HEK293 (cell line): ENCODE measurements around the gene UCP2.

Experiments
- CTCF ChIA-PET: fragments of 350-600 bp; formaldehyde crosslinking; extraction: SDS; loops from one replicate; lab custom pipeline; 2021; ENCODE audit warnings: antibody characterized with exemption; lab: Yijun Ruan, JAX
- POLR2A ChIA-PET: fragments of 300-600 bp; formaldehyde crosslinking; extraction: SDS; loops from one replicate; lab custom pipeline; 2020; ENCODE audit warnings: antibody characterized with exemption, inconsistent platforms; lab: Yijun Ruan, JAX
- H3K27ac ChIP-seq: fragments of 200-500 bp; sonication (Bioruptor generic); 2 replicates; pipeline ENCODE4 v1.5.1; 2014; ENCODE audit warnings: low read depth, low read length, control low read depth, inconsistent platforms; ENCODE audit errors: extremely low read depth
- H3K36me3 ChIP-seq, 2 experiments: fragments of 200-500 bp in 1 of 2; sonication (Bioruptor generic) in 1 of 2; 1 replicate in 1 of 2; 2 replicates in 1 of 2; pipeline ENCODE4 v1.5.1; 2014 to 2017; ENCODE audit warnings: inconsistent platforms in 2 of 2, low read length in 2 of 2; ENCODE audit not compliant: control insufficient read depth in 2 of 2, insufficient read depth in 1 of 2
- H3K4me1 ChIP-seq: fragments of 200-500 bp; sonication (Bioruptor generic); 2 replicates; pipeline ENCODE4 v1.5.1; 2014; ENCODE audit warnings: mild to moderate bottlenecking, low read length, inconsistent platforms; ENCODE audit not compliant: control insufficient read depth, insufficient read depth
- H3K4me3 ChIP-seq: 2 replicates; pipeline ENCODE4 v1.5.1; 2011; ENCODE audit warnings: low read depth, mild to moderate bottlenecking, control low read depth, low read length, moderate library complexity
- H3K9me3 ChIP-seq: fragments of 200-500 bp; sonication (Bioruptor generic); 2 replicates; pipeline ENCODE4 v1.5.1; 2014; ENCODE audit warnings: low read depth, low read length, inconsistent platforms; ENCODE audit not compliant: control insufficient read depth, insufficient read depth
- ATF2 ChIP-seq: fragments of 450-650 bp; formaldehyde crosslinking; IDR thresholded peaks from 2 replicates; pipeline ENCODE4 v1.5.1; 2016; ENCODE audit warnings: missing biosample characterization, missing genetic modification characterization, low read depth
- TSHZ1 ChIP-seq: fragments of 450-650 bp; formaldehyde crosslinking; IDR thresholded peaks from 2 replicates; pipeline ENCODE4 v1.5.1; 2016; ENCODE audit warnings: missing biosample characterization, missing genetic modification characterization, borderline replicate concordance
- ZFP3 ChIP-seq: fragments of 450-650 bp; formaldehyde crosslinking; IDR thresholded peaks from 2 replicates; pipeline ENCODE4 v1.5.1; 2016; ENCODE audit warnings: low read depth, missing biosample characterization, missing genetic modification characterization
- ZFP69B ChIP-seq: fragments of 450-650 bp; formaldehyde crosslinking; IDR thresholded peaks from 2 replicates; pipeline ENCODE4 v1.5.1; 2016; ENCODE audit warnings: missing biosample characterization, missing genetic modification characterization
- ZNF121 ChIP-seq: fragments of 450-650 bp; formaldehyde crosslinking; IDR thresholded peaks from 2 replicates; pipeline ENCODE4 v1.5.1; 2016; ENCODE audit warnings: missing biosample characterization, missing genetic modification characterization
- ZNF214 ChIP-seq: fragments of 450-650 bp; formaldehyde crosslinking; IDR thresholded peaks from 2 replicates; pipeline ENCODE4 v1.5.1; 2017; ENCODE audit warnings: missing biosample characterization, mild to moderate bottlenecking, missing genetic modification characterization, borderline replicate concordance
- ZNF221 ChIP-seq: fragments of 450-650 bp; formaldehyde crosslinking; IDR thresholded peaks from 2 replicates; pipeline ENCODE4 v1.5.1; 2017; ENCODE audit warnings: missing biosample characterization, missing genetic modification characterization, borderline replicate concordance
- ZNF302 ChIP-seq: fragments of 450-650 bp; formaldehyde crosslinking; IDR thresholded peaks from 2 replicates; pipeline ENCODE4 v1.5.1; 2016; ENCODE audit warnings: missing biosample characterization, missing genetic modification characterization, low read depth
- ZNF311 ChIP-seq: fragments of 450-650 bp; formaldehyde crosslinking; IDR thresholded peaks from 2 replicates; pipeline ENCODE4 v1.5.1; 2017; ENCODE audit warnings: missing biosample characterization, missing genetic modification characterization, borderline replicate concordance
- ZNF394 ChIP-seq: fragments of 450-650 bp; formaldehyde crosslinking; IDR thresholded peaks from 2 replicates; pipeline ENCODE4 v1.5.1; 2016; ENCODE audit warnings: missing biosample characterization, missing genetic modification characterization, mild to moderate bottlenecking, moderate library complexity, borderline replicate concordance
- ZNF398 ChIP-seq: fragments of 450-650 bp; formaldehyde crosslinking; IDR thresholded peaks from 2 replicates; pipeline ENCODE4 v1.5.1; 2017; ENCODE audit warnings: missing biosample characterization, missing genetic modification characterization
- ZNF433 ChIP-seq: fragments of 450-650 bp; formaldehyde crosslinking; IDR thresholded peaks from 2 replicates; pipeline ENCODE4 v1.5.1; 2016; ENCODE audit warnings: missing biosample characterization, missing genetic modification characterization, low read depth
- ZNF596 ChIP-seq: fragments of 450-650 bp; IDR thresholded peaks from 2 replicates; pipeline ENCODE4 v1.5.0; 2018; ENCODE audit warnings: missing biosample characterization, mild to moderate bottlenecking, missing genetic modification characterization, moderate library complexity
- ZNF623 ChIP-seq: fragments of 450-650 bp; formaldehyde crosslinking; IDR thresholded peaks from 2 replicates; pipeline ENCODE4 v1.5.1; 2016; ENCODE audit warnings: missing biosample characterization, missing genetic modification characterization
- ZNF707 ChIP-seq: fragments of 450-650 bp; formaldehyde crosslinking; IDR thresholded peaks from 2 replicates; pipeline ENCODE4 v1.5.1; 2016; ENCODE audit warnings: missing biosample characterization, missing genetic modification characterization
- ZNF837 ChIP-seq: fragments of 450-650 bp; formaldehyde crosslinking; IDR thresholded peaks from 2 replicates; pipeline ENCODE4 v1.5.1; 2016; ENCODE audit warnings: missing biosample characterization, missing genetic modification characterization
- ZSCAN23 ChIP-seq: fragments of 450-650 bp; formaldehyde crosslinking; IDR thresholded peaks from 2 replicates; pipeline ENCODE4 v1.5.1; 2016; ENCODE audit warnings: missing biosample characterization, missing genetic modification characterization
- ZXDB ChIP-seq: fragments of 450-650 bp; formaldehyde crosslinking; IDR thresholded peaks from 2 replicates; pipeline ENCODE4 v1.5.1; 2016; ENCODE audit warnings: missing biosample characterization, missing genetic modification characterization
- TF ChIP-seq, protein P1 (sequence below): fragments of 450-650 bp; formaldehyde crosslinking; IDR thresholded peaks from 2 replicates; pipeline ENCODE4 v1.5.1; 2016; ENCODE audit warnings: missing biosample characterization, missing genetic modification characterization
- TF ChIP-seq, protein P2 (sequence below): fragments of 450-650 bp; formaldehyde crosslinking; conservative IDR thresholded peaks from 2 replicates; pipeline ENCODE4 v1.5.1; 2016; ENCODE audit warnings: low read depth, missing biosample characterization, missing genetic modification characterization

The UCP2 gene

DNA sequence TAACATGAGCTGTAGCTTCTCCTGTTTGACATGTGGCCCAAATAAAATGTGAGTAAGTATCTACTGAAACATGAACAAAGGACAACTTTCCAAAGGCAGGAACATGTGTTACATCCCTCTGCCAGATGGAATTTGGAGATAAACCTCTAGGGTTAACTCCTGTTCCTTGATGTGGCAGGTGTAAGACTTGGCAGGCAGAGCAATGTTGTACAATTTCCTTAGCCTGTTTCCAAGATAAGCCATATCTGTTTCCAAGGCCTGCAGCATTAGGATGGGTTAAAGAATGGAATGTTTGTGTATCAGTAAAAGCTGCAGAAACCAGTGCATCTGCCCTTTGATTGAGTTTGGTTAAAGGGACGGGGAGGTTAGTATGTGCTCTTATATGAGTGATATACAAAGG lies 40.6 kb downstream of the UCP2 start:
- no peaks in the 10 kb centered on the region for H3K9me3 ChIP-seq
- POLR2A ChIA-PET: no interaction called here
- H3K4me1 ChIP-seq: no peaks in the 10 kb centered on the region
- no peak overlapping the region for H3K27ac ChIP-seq
- no peak overlapping the region for H3K4me3 ChIP-seq
- H3K36me3 ChIP-seq: peaks cover 0 to 5% of the 10 kb centered on the region in 2 experiments; a peak in 1 of 3 replicates
- TF ChIP-seq ZNF707 (no peak), ZNF433 (tag by site-specific recombination) (no peak), ZNF398 (tag by site-specific recombination) (no peak), ZNF221 (tag by site-specific recombination) (no peak), ZNF596 (tag by site-specific recombination) (no peak), ZFP69B (tag by site-specific recombination) (no peak), ZXDB (tag by site-specific recombination) (no peak), ZNF394 (tag by site-specific recombination) (no peak), ZFP3 (tag by site-specific recombination) (no peak), ZNF302 (tag by site-specific recombination) (no peak), ZNF623 (no peak), ZSCAN23 (no peak), ZNF311 (tag by site-specific recombination) (no peak), ZNF214 (tag by site-specific recombination) (no peak), ZNF837 (no peak), TSHZ1 (tag by site-specific recombination) (no peak), ATF2 (tag by site-specific recombination) (no peak), ZNF121 (tag by site-specific recombination) (no peak)
- TF ChIP-seq, protein P1, sequence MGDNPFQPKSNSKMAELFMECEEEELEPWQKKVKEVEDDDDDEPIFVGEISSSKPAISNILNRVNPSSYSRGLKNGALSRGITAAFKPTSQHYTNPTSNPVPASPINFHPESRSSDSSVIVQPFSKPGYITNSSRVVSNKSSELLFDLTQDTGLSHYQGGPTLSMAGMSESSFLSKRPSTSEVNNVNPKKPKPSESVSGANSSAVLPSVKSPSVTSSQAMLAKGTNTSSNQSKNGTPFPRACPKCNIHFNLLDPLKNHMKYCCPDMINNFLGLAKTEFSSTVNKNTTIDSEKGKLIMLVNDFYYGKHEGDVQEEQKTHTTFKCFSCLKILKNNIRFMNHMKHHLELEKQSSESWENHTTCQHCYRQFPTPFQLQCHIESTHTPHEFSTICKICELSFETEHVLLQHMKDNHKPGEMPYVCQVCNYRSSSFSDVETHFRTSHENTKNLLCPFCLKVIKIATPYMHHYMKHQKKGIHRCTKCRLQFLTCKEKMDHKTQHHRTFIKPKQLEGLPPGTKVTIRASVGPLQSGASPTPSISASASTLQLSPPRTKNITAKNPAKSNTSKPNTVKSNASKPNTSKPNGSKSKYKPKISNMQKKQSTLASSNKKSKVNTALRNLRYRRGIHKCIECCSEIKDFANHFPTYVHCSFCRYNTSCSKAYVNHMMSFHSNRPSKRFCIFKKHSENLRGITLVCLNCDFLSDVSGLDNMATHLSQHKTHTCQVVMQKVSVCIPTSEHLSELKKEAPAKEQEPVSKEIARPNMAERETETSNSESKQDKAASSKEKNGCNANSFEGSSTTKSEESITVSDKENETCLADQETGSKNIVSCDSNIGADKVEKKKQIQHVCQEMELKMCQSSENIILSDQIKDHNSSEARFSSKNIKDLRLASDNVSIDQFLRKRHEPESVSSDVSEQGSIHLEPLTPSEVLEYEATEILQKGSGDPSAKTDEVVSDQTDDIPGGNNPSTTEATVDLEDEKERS (tag by site-specific recombination): no peak
- TF ChIP-seq, protein P2, sequence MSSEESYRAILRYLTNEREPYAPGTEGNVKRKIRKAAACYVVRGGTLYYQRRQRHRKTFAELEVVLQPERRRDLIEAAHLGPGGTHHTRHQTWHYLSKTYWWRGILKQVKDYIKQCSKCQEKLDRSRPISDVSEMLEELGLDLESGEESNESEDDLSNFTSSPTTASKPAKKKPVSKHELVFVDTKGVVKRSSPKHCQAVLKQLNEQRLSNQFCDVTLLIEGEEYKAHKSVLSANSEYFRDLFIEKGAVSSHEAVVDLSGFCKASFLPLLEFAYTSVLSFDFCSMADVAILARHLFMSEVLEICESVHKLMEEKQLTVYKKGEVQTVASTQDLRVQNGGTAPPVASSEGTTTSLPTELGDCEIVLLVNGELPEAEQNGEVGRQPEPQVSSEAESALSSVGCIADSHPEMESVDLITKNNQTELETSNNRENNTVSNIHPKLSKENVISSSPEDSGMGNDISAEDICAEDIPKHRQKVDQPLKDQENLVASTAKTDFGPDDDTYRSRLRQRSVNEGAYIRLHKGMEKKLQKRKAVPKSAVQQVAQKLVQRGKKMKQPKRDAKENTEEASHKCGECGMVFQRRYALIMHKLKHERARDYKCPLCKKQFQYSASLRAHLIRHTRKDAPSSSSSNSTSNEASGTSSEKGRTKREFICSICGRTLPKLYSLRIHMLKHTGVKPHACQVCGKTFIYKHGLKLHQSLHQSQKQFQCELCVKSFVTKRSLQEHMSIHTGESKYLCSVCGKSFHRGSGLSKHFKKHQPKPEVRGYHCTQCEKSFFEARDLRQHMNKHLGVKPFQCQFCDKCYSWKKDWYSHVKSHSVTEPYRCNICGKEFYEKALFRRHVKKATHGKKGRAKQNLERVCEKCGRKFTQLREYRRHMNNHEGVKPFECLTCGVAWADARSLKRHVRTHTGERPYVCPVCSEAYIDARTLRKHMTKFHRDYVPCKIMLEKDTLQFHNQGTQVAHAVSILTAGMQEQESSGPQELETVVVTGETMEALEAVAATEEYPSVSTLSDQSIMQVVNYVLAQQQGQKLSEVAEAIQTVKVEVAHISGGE: no peak
- CTCF ChIA-PET: interaction anchor here (0.8 to 1.5 kb wide), 2 partner anchors 11 kb away, joined by 4 read pairs; no protein-coding TSS in a partner anchor
